Neural cell (in vitro differentiated cells): Measurements from ENCODE around the gene LRRC2. TPM values are rescaled to one million over a fixed set of nuclear protein-coding genes. Genes with fewer than 3 reads are reported as not detected.

Source experiments
- H2AFZ ChIP-seq: fragments of 200-600, 300-800 bp; sonication (generic), shearing (Covaris generic); 2 replicates; pipeline ENCODE4 v1.6.0; 2014; ENCODE audit warnings: low read depth, mild to moderate bottlenecking, antibody characterized with exemption, low read length, moderate library complexity
- H3F3A ChIP-seq: fragments of 200-600 bp; shearing (Covaris generic); 2 replicates; pipeline ENCODE4 v1.6.1; 2016; ENCODE audit warnings: mild to moderate bottlenecking, moderate library complexity, mixed read lengths, antibody characterized with exemption, low read length; ENCODE audit not compliant: insufficient read depth, poor library complexity, severe bottlenecking
- H3K27ac ChIP-seq: fragments of 200-600, 300-800 bp; sonication (generic), shearing (Covaris generic); 2 replicates; pipeline ENCODE4 v1.5.1; 2014; ENCODE audit warnings: mild to moderate bottlenecking, low read length, moderate library complexity
- H3K27me3 ChIP-seq: fragments of 300-800, 200-600 bp; sonication (generic), shearing (Covaris generic); 2 replicates; pipeline ENCODE4 v1.6.0; 2014; ENCODE audit warnings: mild to moderate bottlenecking, low read depth, low read length, moderate library complexity; ENCODE audit not compliant: insufficient read depth
- H3K36me3 ChIP-seq: fragments of 300-800, 200-600 bp; sonication (generic), shearing (Covaris generic); 2 replicates; pipeline ENCODE4 v1.5.1; 2014; ENCODE audit warnings: mild to moderate bottlenecking, antibody characterized with exemption, low read length, moderate library complexity; ENCODE audit not compliant: insufficient read depth
- H3K4me2 ChIP-seq: fragments of 300-800, 200-600 bp; sonication (generic), shearing (Covaris generic); 2 replicates; pipeline ENCODE4 v1.6.0; 2014; ENCODE audit warnings: mild to moderate bottlenecking, low read length
- H3K4me3 ChIP-seq: fragments of 300-800, 200-600 bp; sonication (generic), shearing (Covaris generic); 2 replicates; pipeline ENCODE4 v1.5.1; 2014; ENCODE audit warnings: mild to moderate bottlenecking, low read length, moderate library complexity
- H3K79me2 ChIP-seq: fragments of 200-600 bp; shearing (Covaris generic); replicated peaks from 2 replicates; pipeline ENCODE4 v1.6.0; 2014; ENCODE audit warnings: mild to moderate bottlenecking, low read length, moderate library complexity; ENCODE audit not compliant: insufficient read depth
- H3K9ac ChIP-seq: fragments of 300-800, 200-600 bp; sonication (generic), shearing (Covaris generic); 2 replicates; pipeline ENCODE4 v1.6.1; 2016; ENCODE audit warnings: mild to moderate bottlenecking, low read length, mixed read lengths
- H3K9me2 ChIP-seq: fragments of 200-600 bp; shearing (Covaris generic); 2 replicates; pipeline ENCODE4 v1.6.1; 2016; ENCODE audit warnings: mild to moderate bottlenecking, low read length, mixed read lengths; ENCODE audit not compliant: insufficient read depth
- H3K9me3 ChIP-seq: fragments of 200-600, 300-800 bp; sonication (generic), shearing (Covaris generic); 2 replicates; pipeline ENCODE4 v1.6.1; 2016; ENCODE audit warnings: mild to moderate bottlenecking, mixed run types, low read length, moderate library complexity, mixed read lengths
- H4K20me1 ChIP-seq: fragments of 200-600 bp; shearing (Covaris generic); 2 replicates; pipeline ENCODE4 v1.6.1; 2016; ENCODE audit warnings: mild to moderate bottlenecking, mixed run types; ENCODE audit not compliant: insufficient read depth
- EP300 ChIP-seq: fragments of 450-650 bp; conservative IDR thresholded peaks from 2 replicates; pipeline ENCODE4 v1.6.1; 2014; ENCODE audit warnings: antibody characterized with exemption, mild to moderate bottlenecking, moderate library complexity; ENCODE audit not compliant: poor library complexity, severe bottlenecking
- EZH2 ChIP-seq: fragments of 200-600, 300-800 bp; shearing (Covaris generic), sonication (generic); IDR thresholded peaks from 2 replicates; pipeline ENCODE4 v1.6.1; 2014; ENCODE audit warnings: antibody characterized with exemption, low read length, borderline replicate concordance, mild to moderate bottlenecking; ENCODE audit not compliant: insufficient read depth, poor library complexity, severe bottlenecking
- MXI1 ChIP-seq: fragments of 450-650 bp; conservative IDR thresholded peaks from 2 replicates; pipeline ENCODE4 v1.6.1; 2014; ENCODE audit warnings: antibody characterized with exemption, mild to moderate bottlenecking; ENCODE audit not compliant: poor library complexity, severe bottlenecking
- POLR2AphosphoS5 ChIP-seq: IDR thresholded peaks from 2 replicates; pipeline ENCODE4 v1.6.1; 2012
- RAD21 ChIP-seq: fragments of 450-650 bp; conservative IDR thresholded peaks from 2 replicates; pipeline ENCODE4 v1.6.1; 2014; ENCODE audit warnings: antibody characterized with exemption, mild to moderate bottlenecking, moderate library complexity
- SMC3 ChIP-seq: fragments of 450-650 bp; conservative IDR thresholded peaks from 2 replicates; pipeline ENCODE4 v1.6.1; 2014; ENCODE audit warnings: antibody characterized with exemption, mild to moderate bottlenecking, moderate library complexity; ENCODE audit not compliant: poor library complexity
- TAF1 ChIP-seq: IDR thresholded peaks from 2 replicates; pipeline ENCODE4 v1.6.1; 2012; ENCODE audit warnings: low read depth
- polyA minus RNA-seq: library from RNA; depleted of rRNA, polyadenylated mRNA; stranded (reverse); fragments of >200 nt; gene quantifications from 2 replicates; pipeline ENCODE4 v1.2.3, GENCODE V29; 2014
- polyA plus RNA-seq: library from polyadenylated mRNA; depleted of rRNA; stranded (reverse); fragments of >200 nt; gene quantifications from 2 replicates; pipeline ENCODE4 v1.2.3, GENCODE V29; 2014
- TF ChIP-seq, protein P1 (sequence below): IDR thresholded peaks from 2 replicates; pipeline ENCODE4 v1.6.1; 2012; ENCODE audit warnings: borderline replicate concordance
- TF ChIP-seq, protein P2 (sequence below): fragments of 450-650 bp; IDR thresholded peaks from 2 replicates; pipeline ENCODE4 v1.5.1; 2014; ENCODE audit warnings: antibody characterized with exemption, mild to moderate bottlenecking, moderate library complexity; ENCODE audit not compliant: poor library complexity, severe bottlenecking

The LRRC2 gene, protein sequence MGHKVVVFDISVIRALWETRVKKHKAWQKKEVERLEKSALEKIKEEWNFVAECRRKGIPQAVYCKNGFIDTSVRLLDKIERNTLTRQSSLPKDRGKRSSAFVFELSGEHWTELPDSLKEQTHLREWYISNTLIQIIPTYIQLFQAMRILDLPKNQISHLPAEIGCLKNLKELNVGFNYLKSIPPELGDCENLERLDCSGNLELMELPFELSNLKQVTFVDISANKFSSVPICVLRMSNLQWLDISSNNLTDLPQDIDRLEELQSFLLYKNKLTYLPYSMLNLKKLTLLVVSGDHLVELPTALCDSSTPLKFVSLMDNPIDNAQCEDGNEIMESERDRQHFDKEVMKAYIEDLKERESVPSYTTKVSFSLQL
- polyA plus RNA-seq: not detected in 2 replicates
- polyA minus RNA-seq: not detected in 2 replicates

DNA sequence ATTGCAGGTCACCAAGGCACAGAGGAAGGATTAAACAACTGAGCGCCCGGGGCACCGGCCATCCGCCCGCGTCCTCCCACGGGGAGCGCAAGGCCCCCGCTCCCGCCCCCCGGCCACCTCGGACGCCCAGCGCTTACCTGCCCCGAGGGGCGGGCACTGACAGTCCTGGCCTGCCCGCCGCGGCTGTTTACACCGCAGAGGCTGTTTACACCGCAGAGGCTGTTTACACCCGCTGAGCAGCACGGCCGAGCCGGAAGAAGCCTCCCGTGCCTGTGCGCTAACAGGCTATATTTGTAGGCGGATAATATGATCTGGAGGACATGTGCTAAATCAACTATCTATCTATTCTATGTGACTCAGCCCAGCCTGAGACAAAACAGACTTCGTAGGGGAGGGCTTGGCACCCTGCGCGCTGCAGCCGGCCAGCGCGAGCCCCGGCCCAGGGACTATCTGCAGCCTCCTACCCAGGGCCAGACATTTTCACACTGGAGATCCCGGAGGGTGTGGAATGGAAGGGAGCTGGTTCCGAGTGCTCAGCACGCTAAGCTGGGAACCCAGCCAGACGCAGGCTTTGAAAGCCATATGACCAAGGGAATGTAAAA, at the start of gene LRRC2:
LRRC2 (minus strand) TSS at position 263 of the 602 bp plus-strand sequence. CDS start 14,711 bp downstream, outside the sequence.
- Histone ChIP-seq H3F3A (no peaks in the 10 kb centered on the region), H3K36me3 (no peaks in the 10 kb centered on the region), H3K27me3 (peaks cover 15% of the 10 kb centered on the region), H4K20me1 (no peaks in the 10 kb centered on the region), H3K27ac (no peak within 1 kb of the TSS), H3K4me3 (peak within 1 kb of the TSS; percentile 57), H3K9me2 (no peaks in the 10 kb centered on the region), H3K9ac (no peak within 1 kb of the TSS), H3K4me2 (no peak within 1 kb of the TSS), H3K79me2 (no peaks in the 10 kb centered on the region), H3K9me3 (no peaks in the 10 kb centered on the region), H2AFZ (no peak within 1 kb of the TSS)
- TF ChIP-seq POLR2AphosphoS5 (peak; percentile 14), RAD21 (no peak)

DNA sequence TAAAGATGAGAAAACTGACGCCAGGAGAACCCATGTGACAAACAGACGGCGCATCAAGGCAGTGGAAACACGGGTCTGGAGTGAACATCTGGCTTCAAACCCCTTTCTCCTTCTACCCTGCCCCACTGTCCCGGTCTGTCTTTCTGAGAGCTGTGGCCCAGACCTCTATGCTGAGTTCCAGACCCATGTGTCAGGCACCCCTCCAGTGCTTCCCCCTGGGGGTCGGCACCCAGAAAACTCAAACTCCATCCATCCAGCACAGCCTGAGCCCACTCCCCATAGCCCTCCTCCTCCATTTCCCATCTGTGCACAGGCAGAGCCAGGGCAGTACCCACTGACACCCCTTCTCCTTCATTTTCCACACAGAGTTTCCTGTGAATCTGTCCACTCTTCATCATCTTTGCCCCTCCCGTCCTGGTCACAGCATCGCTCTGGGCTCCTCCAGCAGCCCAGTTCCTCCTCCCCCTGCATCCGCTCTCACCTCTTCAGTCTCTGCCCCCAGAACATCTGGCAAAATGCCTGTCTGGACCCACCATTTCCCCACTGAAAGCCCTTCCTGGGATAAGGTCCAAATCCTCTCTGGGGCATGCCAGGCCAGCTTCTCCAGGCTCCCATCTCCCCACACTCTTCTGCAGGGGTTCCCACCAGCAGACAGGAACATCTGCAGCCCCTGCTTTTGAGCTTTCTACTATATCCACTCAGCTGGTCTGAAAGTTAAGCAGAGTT, 49.1 kb upstream of the LRRC2 start:
- Histone ChIP-seq H3K36me3 (no peaks in the 10 kb centered on the region), H3K9me3 (no peaks in the 10 kb centered on the region), H3K79me2 (no peaks in the 10 kb centered on the region), H3K27me3 (no peaks in the 10 kb centered on the region), H4K20me1 (no peaks in the 10 kb centered on the region), H3K9me2 (no peaks in the 10 kb centered on the region), H2AFZ (no peak overlapping the region), H3F3A (no peaks in the 10 kb centered on the region), H3K4me2 (no peak overlapping the region), H3K4me3 (no peak overlapping the region), H3K9ac (no peak overlapping the region), H3K27ac (no peak overlapping the region)
- TF ChIP-seq EP300 (no peak), SMC3 (no peak), POLR2AphosphoS5 (no peak)
- TF ChIP-seq, protein P1, sequence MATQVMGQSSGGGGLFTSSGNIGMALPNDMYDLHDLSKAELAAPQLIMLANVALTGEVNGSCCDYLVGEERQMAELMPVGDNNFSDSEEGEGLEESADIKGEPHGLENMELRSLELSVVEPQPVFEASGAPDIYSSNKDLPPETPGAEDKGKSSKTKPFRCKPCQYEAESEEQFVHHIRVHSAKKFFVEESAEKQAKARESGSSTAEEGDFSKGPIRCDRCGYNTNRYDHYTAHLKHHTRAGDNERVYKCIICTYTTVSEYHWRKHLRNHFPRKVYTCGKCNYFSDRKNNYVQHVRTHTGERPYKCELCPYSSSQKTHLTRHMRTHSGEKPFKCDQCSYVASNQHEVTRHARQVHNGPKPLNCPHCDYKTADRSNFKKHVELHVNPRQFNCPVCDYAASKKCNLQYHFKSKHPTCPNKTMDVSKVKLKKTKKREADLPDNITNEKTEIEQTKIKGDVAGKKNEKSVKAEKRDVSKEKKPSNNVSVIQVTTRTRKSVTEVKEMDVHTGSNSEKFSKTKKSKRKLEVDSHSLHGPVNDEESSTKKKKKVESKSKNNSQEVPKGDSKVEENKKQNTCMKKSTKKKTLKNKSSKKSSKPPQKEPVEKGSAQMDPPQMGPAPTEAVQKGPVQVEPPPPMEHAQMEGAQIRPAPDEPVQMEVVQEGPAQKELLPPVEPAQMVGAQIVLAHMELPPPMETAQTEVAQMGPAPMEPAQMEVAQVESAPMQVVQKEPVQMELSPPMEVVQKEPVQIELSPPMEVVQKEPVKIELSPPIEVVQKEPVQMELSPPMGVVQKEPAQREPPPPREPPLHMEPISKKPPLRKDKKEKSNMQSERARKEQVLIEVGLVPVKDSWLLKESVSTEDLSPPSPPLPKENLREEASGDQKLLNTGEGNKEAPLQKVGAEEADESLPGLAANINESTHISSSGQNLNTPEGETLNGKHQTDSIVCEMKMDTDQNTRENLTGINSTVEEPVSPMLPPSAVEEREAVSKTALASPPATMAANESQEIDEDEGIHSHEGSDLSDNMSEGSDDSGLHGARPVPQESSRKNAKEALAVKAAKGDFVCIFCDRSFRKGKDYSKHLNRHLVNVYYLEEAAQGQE: no peak

DNA sequence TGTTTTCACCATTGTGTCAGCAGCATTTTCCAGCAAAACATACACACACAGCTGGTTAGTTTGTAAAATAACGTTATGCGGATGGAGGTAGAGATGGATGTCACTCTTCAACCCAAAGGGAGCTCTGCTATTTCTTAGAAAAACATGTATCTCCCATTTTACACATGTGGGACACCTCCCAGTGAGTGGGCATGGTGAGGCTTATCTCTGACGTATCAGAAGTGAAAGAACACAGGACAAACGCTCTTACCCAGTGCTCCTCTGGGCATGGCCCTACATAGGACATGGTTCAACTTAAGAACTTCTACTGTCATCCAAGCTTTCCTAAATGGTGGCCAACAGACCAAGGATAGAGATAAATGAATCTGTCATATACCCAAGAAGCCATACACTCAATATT, 48.3 kb upstream of the LRRC2 start:
- Histone ChIP-seq H3K27me3 (no peaks in the 10 kb centered on the region), H3K36me3 (no peaks in the 10 kb centered on the region), H3F3A (no peaks in the 10 kb centered on the region), H3K27ac (no peak overlapping the region), H4K20me1 (no peaks in the 10 kb centered on the region), H3K79me2 (no peaks in the 10 kb centered on the region), H3K4me2 (no peak overlapping the region), H2AFZ (no peak overlapping the region), H3K4me3 (no peak overlapping the region), H3K9me2 (no peaks in the 10 kb centered on the region), H3K9ac (no peak overlapping the region), H3K9me3 (no peaks in the 10 kb centered on the region)
- no peak for TF ChIP-seq EP300
- no peak for TF ChIP-seq POLR2AphosphoS5
- no peak for TF ChIP-seq RAD21
- TF ChIP-seq EZH2: no peak
- TF ChIP-seq SMC3: no peak
- TF ChIP-seq, protein P1: no peak
- no peak for TF ChIP-seq TAF1
- TF ChIP-seq, protein P2, sequence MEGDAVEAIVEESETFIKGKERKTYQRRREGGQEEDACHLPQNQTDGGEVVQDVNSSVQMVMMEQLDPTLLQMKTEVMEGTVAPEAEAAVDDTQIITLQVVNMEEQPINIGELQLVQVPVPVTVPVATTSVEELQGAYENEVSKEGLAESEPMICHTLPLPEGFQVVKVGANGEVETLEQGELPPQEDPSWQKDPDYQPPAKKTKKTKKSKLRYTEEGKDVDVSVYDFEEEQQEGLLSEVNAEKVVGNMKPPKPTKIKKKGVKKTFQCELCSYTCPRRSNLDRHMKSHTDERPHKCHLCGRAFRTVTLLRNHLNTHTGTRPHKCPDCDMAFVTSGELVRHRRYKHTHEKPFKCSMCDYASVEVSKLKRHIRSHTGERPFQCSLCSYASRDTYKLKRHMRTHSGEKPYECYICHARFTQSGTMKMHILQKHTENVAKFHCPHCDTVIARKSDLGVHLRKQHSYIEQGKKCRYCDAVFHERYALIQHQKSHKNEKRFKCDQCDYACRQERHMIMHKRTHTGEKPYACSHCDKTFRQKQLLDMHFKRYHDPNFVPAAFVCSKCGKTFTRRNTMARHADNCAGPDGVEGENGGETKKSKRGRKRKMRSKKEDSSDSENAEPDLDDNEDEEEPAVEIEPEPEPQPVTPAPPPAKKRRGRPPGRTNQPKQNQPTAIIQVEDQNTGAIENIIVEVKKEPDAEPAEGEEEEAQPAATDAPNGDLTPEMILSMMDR: no peak
- no peak for TF ChIP-seq MXI1
